GM18520 (cell line): ENCODE data around the gene TMPRSS11E.
"Not testable (repeated sequence)": the region's sequence is repeated elsewhere in the genome, so short reads cannot be mapped to it uniquely, and the experiment has no call there.

Experiments used
- ATAC-seq: cut with Tn5 transposase; IDR thresholded peaks from one replicate; pipeline ENCODE4 v1.9.1; 2021; ENCODE audit not compliant: unreplicated experiment

The TMPRSS11E gene

GRCh38 chr4:68447201-68447600 lies at the start of gene TMPRSS11E:
Gene TMPRSS11E, plus strand, starts transcription at chr4:68447463. Its CDS starts 50 bp downstream, at chr4:68447513.
- no peak for ATAC-seq

GRCh38 chr4:68399306-68399705 lies 48.0 kb upstream of the TMPRSS11E start:
- no peak for ATAC-seq

GRCh38 chr4:68401231-68401630 lies 46.0 kb upstream of the TMPRSS11E start:
- no peak for ATAC-seq

- ATAC-seq: no peak
Measured at GRCh38 chr4:68404153-68404552, 43.1 kb upstream of the TMPRSS11E start.

- not testable (repeated sequence) for ATAC-seq
Measured at GRCh38 chr4:68405718-68406478, 41.4 kb upstream of the TMPRSS11E start.

- no peak for ATAC-seq
Measured at GRCh38 chr4:68406479-68406859, 40.8 kb upstream of the TMPRSS11E start.

- not testable (repeated sequence) for ATAC-seq
Measured at GRCh38 chr4:68407015-68407867, 40.0 kb upstream of the TMPRSS11E start.

GRCh38 chr4:68407868-68408190 lies 39.4 kb upstream of the TMPRSS11E start:
- ATAC-seq: no peak

- no peak for ATAC-seq
Measured at GRCh38 chr4:68410149-68410548, 37.1 kb upstream of the TMPRSS11E start.

GRCh38 chr4:68410643-68411042 lies 36.6 kb upstream of the TMPRSS11E start:
- ATAC-seq: no peak

- ATAC-seq: not testable (repeated sequence)
Measured at GRCh38 chr4:68412031-68412430, 35.2 kb upstream of the TMPRSS11E start.

- no peak for ATAC-seq
Measured at GRCh38 chr4:68416591-68416990, 30.7 kb upstream of the TMPRSS11E start.

- no peak for ATAC-seq
Measured at GRCh38 chr4:68426516-68426915, 20.7 kb upstream of the TMPRSS11E start.

- ATAC-seq: no peak
Measured at GRCh38 chr4:68430337-68430736, 16.9 kb upstream of the TMPRSS11E start.

- no peak for ATAC-seq
Measured at GRCh38 chr4:68432320-68432719, 14.9 kb upstream of the TMPRSS11E start.

- ATAC-seq: no peak
Measured at GRCh38 chr4:68433582-68433981, 13.7 kb upstream of the TMPRSS11E start.

- ATAC-seq: no peak
Measured at GRCh38 chr4:68434277-68434676, 13.0 kb upstream of the TMPRSS11E start.

- no peak for ATAC-seq
Measured at GRCh38 chr4:68434836-68435235, 12.4 kb upstream of the TMPRSS11E start.

GRCh38 chr4:68445111-68445510 lies 2.2 kb upstream of the TMPRSS11E start:
- ATAC-seq: no peak

- ATAC-seq: peak; percentile 70
Measured at GRCh38 chr4:68451246-68452211, 4.3 kb downstream of the TMPRSS11E start.

- no peak for ATAC-seq
Measured at GRCh38 chr4:68460085-68460484, 12.8 kb downstream of the TMPRSS11E start.
